SJCRH30 (cell line): ENCODE data around the gene DIAPH3. TPM values are rescaled to one million over a fixed set of nuclear protein-coding genes. Genes with fewer than 3 reads are reported as not detected.

Experiments used
- DNase-seq, 2 experiments: peaks; one replicate each; pipeline ENCODE4 v3.0.0-alpha.2; 2015 to 2020
- H3K27ac ChIP-seq: fragments of 250-450 bp; sonication (Bioruptor Pico); 2 replicates; pipeline ENCODE4 v1.5.1; 2020; ENCODE audit warnings: mild to moderate bottlenecking, moderate library complexity
- H3K27me3 ChIP-seq: fragments of 250-450 bp; sonication (Bioruptor Pico); 2 replicates; pipeline ENCODE4 v1.5.1; 2020; ENCODE audit warnings: mild to moderate bottlenecking, moderate library complexity
- H3K36me3 ChIP-seq: fragments of 250-450 bp; sonication (Bioruptor Pico); 2 replicates; pipeline ENCODE4 v1.5.1; 2020; ENCODE audit warnings: mild to moderate bottlenecking, moderate library complexity
- H3K4me1 ChIP-seq: fragments of 250-450 bp; sonication (Bioruptor Pico); 2 replicates; pipeline ENCODE4 v1.5.1; 2020; ENCODE audit warnings: mild to moderate bottlenecking, moderate library complexity
- H3K4me3 ChIP-seq: fragments of 250-450 bp; sonication (Bioruptor Pico); 2 replicates; pipeline ENCODE4 v1.5.1; 2020; ENCODE audit warnings: mild to moderate bottlenecking, moderate library complexity
- H3K9me3 ChIP-seq: fragments of 250-450 bp; sonication (Bioruptor Pico); replicated peaks from 2 replicates; pipeline ENCODE4 v1.5.1; 2020; ENCODE audit warnings: mild to moderate bottlenecking, moderate library complexity
- total RNA-seq: library from RNA; depleted of rRNA; stranded (reverse); fragments of >200 nt; shearing (Covaris generic); gene quantifications from 2 replicates; pipeline ENCODE4 v1.2.3, GENCODE V29; 2014

Gene DIAPH3
- total RNA-seq, 1 experiment from 2014 or later, result 37.7 TPM

- Histone ChIP-seq H3K4me1 (no peaks in the 10 kb centered on the region), H3K9me3 (no peaks in the 10 kb centered on the region), H3K36me3 (no peaks in the 10 kb centered on the region; the same call in 1 of the 2 replicates), H3K27me3 (no peaks in the 10 kb centered on the region), H3K4me3 (no peak overlapping the region), H3K27ac (no peak overlapping the region)
- no peak for DNase-seq
Observed at GRCh38 chr13:60139272-60139671, 24.5 kb downstream of the DIAPH3 start.

- no peak for DNase-seq
- H3K4me3 ChIP-seq, result no peak overlapping the region
- H3K27me3 ChIP-seq, result no peaks in the 10 kb centered on the region
- no peak overlapping the region for H3K27ac ChIP-seq
- no peaks in the 10 kb centered on the region for H3K4me1 ChIP-seq
- H3K9me3 ChIP-seq, result no peaks in the 10 kb centered on the region
- peaks cover 4% of the 10 kb centered on the region; the same call in 1 of the 2 replicates for H3K36me3 ChIP-seq
Observed at GRCh38 chr13:60138674-60139073, 25.1 kb downstream of the DIAPH3 start.

- peaks cover 10% of the 10 kb centered on the region for H3K36me3 ChIP-seq
- DNase-seq, result no peak
- H3K27me3 ChIP-seq, result no peaks in the 10 kb centered on the region
- H3K9me3 ChIP-seq, result no peaks in the 10 kb centered on the region; the same call in 1 of the 2 replicates
- no peak overlapping the region for H3K27ac ChIP-seq
- H3K4me3 ChIP-seq, result no peak overlapping the region
- no peaks in the 10 kb centered on the region for H3K4me1 ChIP-seq
Observed at GRCh38 chr13:60137911-60138560, 25.7 kb downstream of the DIAPH3 start.

GRCh38 chr13:60135344-60135743 lies 28.4 kb downstream of the DIAPH3 start:
- no peak for DNase-seq
- Histone ChIP-seq H3K4me3 (no peak overlapping the region), H3K27me3 (no peaks in the 10 kb centered on the region), H3K36me3 (peaks cover 20% of the 10 kb centered on the region), H3K4me1 (no peaks in the 10 kb centered on the region), H3K9me3 (no peaks in the 10 kb centered on the region; the same call in 1 of the 2 replicates), H3K27ac (no peak overlapping the region)

- Histone ChIP-seq H3K9me3 (no peaks in the 10 kb centered on the region; the same call in 1 of the 2 replicates), H3K4me1 (no peaks in the 10 kb centered on the region), H3K36me3 (peaks cover 20% of the 10 kb centered on the region), H3K4me3 (no peak overlapping the region), H3K27me3 (no peaks in the 10 kb centered on the region), H3K27ac (no peak overlapping the region)
- no peak for DNase-seq
Observed at GRCh38 chr13:60134376-60134775, 29.4 kb downstream of the DIAPH3 start.

- DNase-seq, result no peak
- H3K4me3 ChIP-seq, result no peak overlapping the region
Observed at GRCh38 chr13:60121337-60121687, 42.4 kb downstream of the DIAPH3 start.

GRCh38 chr13:60120617-60121336 lies 43.0 kb downstream of the DIAPH3 start:
- Histone ChIP-seq H3K36me3 (peaks cover 23% of the 10 kb centered on the region), H3K9me3 (no peaks in the 10 kb centered on the region), H3K4me1 (no peaks in the 10 kb centered on the region), H3K27me3 (no peaks in the 10 kb centered on the region), H3K27ac (no peak overlapping the region), H3K4me3 (no peak overlapping the region)
- DNase-seq, result no peak

More at GRCh38 chr13:60121337-60121687, 42.4 kb downstream of the DIAPH3 start:
- no peaks in the 10 kb centered on the region for H3K27me3 ChIP-seq
- no peak overlapping the region for H3K27ac ChIP-seq
- no peaks in the 10 kb centered on the region for H3K4me1 ChIP-seq
- H3K9me3 ChIP-seq, result no peaks in the 10 kb centered on the region
- H3K36me3 ChIP-seq, result peaks cover 23% of the 10 kb centered on the region

- Histone ChIP-seq H3K4me3 (no peak overlapping the region), H3K9me3 (peaks cover 10% of the 10 kb centered on the region; the same call in 1 of the 2 replicates), H3K36me3 (peaks cover 35% of the 10 kb centered on the region), H3K27me3 (no peaks in the 10 kb centered on the region), H3K27ac (no peak overlapping the region), H3K4me1 (no peaks in the 10 kb centered on the region)
- no peak for DNase-seq
Observed at GRCh38 chr13:60118696-60119400, 44.9 kb downstream of the DIAPH3 start.

- H3K4me1 ChIP-seq, result no peaks in the 10 kb centered on the region
- peaks cover 47% of the 10 kb centered on the region for H3K36me3 ChIP-seq
- no peak for DNase-seq
Observed at GRCh38 chr13:60114499-60115028, 49.2 kb downstream of the DIAPH3 start.

GRCh38 chr13:60112771-60113170 lies 51.0 kb downstream of the DIAPH3 start:
- Histone ChIP-seq H3K4me3 (no peak overlapping the region), H3K9me3 (peaks cover 10% of the 10 kb centered on the region; the same call in 1 of the 2 replicates)
- no peak for DNase-seq

More at GRCh38 chr13:60114499-60115028, 49.2 kb downstream of the DIAPH3 start:
- Histone ChIP-seq H3K27ac (no peak overlapping the region), H3K9me3 (peaks cover 10% of the 10 kb centered on the region; the same call in 1 of the 2 replicates), H3K4me3 (no peak overlapping the region), H3K27me3 (no peaks in the 10 kb centered on the region)

GRCh38 chr13:60111691-60112090 lies 52.0 kb downstream of the DIAPH3 start:
- Histone ChIP-seq H3K27ac (no peak overlapping the region), H3K36me3 (peaks cover 68% of the 10 kb centered on the region)

More at GRCh38 chr13:60112771-60113170, 51.0 kb downstream of the DIAPH3 start:
- H3K4me1 ChIP-seq, result no peaks in the 10 kb centered on the region
- H3K27me3 ChIP-seq, result no peaks in the 10 kb centered on the region
- no peak overlapping the region for H3K27ac ChIP-seq
- H3K36me3 ChIP-seq, result peaks cover 59% of the 10 kb centered on the region

GRCh38 chr13:60109285-60109684 lies 54.4 kb downstream of the DIAPH3 start:
- Histone ChIP-seq H3K27ac (no peak overlapping the region), H3K36me3 (peaks cover 61% of the 10 kb centered on the region), H3K9me3 (peaks cover 5% of the 10 kb centered on the region; the same call in 1 of the 2 replicates), H3K4me1 (no peaks in the 10 kb centered on the region), H3K4me3 (no peak overlapping the region), H3K27me3 (no peaks in the 10 kb centered on the region)
- no peak for DNase-seq

More at GRCh38 chr13:60111691-60112090, 52.0 kb downstream of the DIAPH3 start:
- Histone ChIP-seq H3K4me1 (no peaks in the 10 kb centered on the region), H3K27me3 (no peaks in the 10 kb centered on the region), H3K9me3 (peaks cover 12% of the 10 kb centered on the region; the same call in 1 of the 2 replicates), H3K4me3 (no peak overlapping the region)
- no peak for DNase-seq

GRCh38 chr13:60108589-60108988 lies 55.1 kb downstream of the DIAPH3 start:
- H3K27ac ChIP-seq, result no peak overlapping the region
- DNase-seq, result no peak
- H3K4me3 ChIP-seq, result no peak overlapping the region
- peaks cover 62% of the 10 kb centered on the region for H3K36me3 ChIP-seq
- 0 out of 2 replicates have a peak, but pooled peaks cover 3% of the 10 kb centered on the region for H3K9me3 ChIP-seq
- H3K27me3 ChIP-seq, result no peaks in the 10 kb centered on the region
- no peaks in the 10 kb centered on the region for H3K4me1 ChIP-seq

GRCh38 chr13:60099631-60100420 lies 63.9 kb downstream of the DIAPH3 start:
- Histone ChIP-seq H3K27me3 (no peaks in the 10 kb centered on the region), H3K4me1 (no peaks in the 10 kb centered on the region), H3K36me3 (peaks cover 22% of the 10 kb centered on the region), H3K27ac (no peak overlapping the region), H3K9me3 (no peaks in the 10 kb centered on the region), H3K4me3 (no peak overlapping the region)
- no peak for DNase-seq
